HG02981 (cell line): ENCODE data around the gene DPAGT1.
"Not testable (repeated sequence)": the region's sequence is repeated elsewhere in the genome, so short reads cannot be mapped to it uniquely, and the experiment has no call there.

Source experiments
- ATAC-seq: cut with Tn5 transposase; IDR thresholded peaks from one replicate; pipeline ENCODE4 v1.9.1; 2021; ENCODE audit warnings: mild to moderate bottlenecking, moderate library complexity; ENCODE audit not compliant: unreplicated experiment

DPAGT1 gene

GRCh38 chr11:119062779-119063178 is 38.9 kb downstream of the DPAGT1 start:
- ATAC-seq = no peak

- no peak for ATAC-seq
Measured at GRCh38 chr11:119061256-119061655, 40.4 kb downstream of the DPAGT1 start.

- ATAC-seq = not testable (repeated sequence)
Measured at GRCh38 chr11:119059128-119059527, 42.5 kb downstream of the DPAGT1 start.

- peak; percentile 92 for ATAC-seq
Measured at GRCh38 chr11:119057000-119057769, 44.5 kb downstream of the DPAGT1 start, which contains the start of gene HYOU1. Gene HYOU1, minus strand, starts transcription at chr11:119057205. Its CDS starts 1,045 bp downstream, at chr11:119056160.

GRCh38 chr11:119056421-119056999 is 45.1 kb downstream of the DPAGT1 start:
- peak; percentile 2 for ATAC-seq

GRCh38 chr11:119055901-119056300 is 45.8 kb downstream of the DPAGT1 start:
- no peak for ATAC-seq

- ATAC-seq = no peak
Measured at GRCh38 chr11:119054418-119054817, 47.2 kb downstream of the DPAGT1 start.

GRCh38 chr11:119052163-119052814 is 49.4 kb downstream of the DPAGT1 start:
- no peak for ATAC-seq

- ATAC-seq = peak; percentile 40
Measured at GRCh38 chr11:119051440-119052162, 50.1 kb downstream of the DPAGT1 start.

- ATAC-seq = no peak
Measured at GRCh38 chr11:119049081-119049480, 52.6 kb downstream of the DPAGT1 start.

GRCh38 chr11:119048644-119049043 is 53.0 kb downstream of the DPAGT1 start:
- ATAC-seq = no peak

GRCh38 chr11:119047205-119047604 is 54.4 kb downstream of the DPAGT1 start:
- no peak for ATAC-seq
